WI38 (cell line): ENCODE measurements around the gene ZSCAN10.
"Not testable (repeated sequence)": the region's sequence is repeated elsewhere in the genome, so short reads cannot be mapped to it uniquely, and the experiment has no call there.

Experiments used
- H3K4me3 ChIP-seq: 2 replicates; pipeline ENCODE4 v1.5.1; 2011; ENCODE audit warnings: low read depth, mild to moderate bottlenecking, control low read depth, low read length
- TF ChIP-seq, protein P1 (sequence below): IDR thresholded peaks from 2 replicates; pipeline ENCODE4 v1.5.1; 2012; ENCODE audit warnings: low read depth, mild to moderate bottlenecking, control low read depth, low read length

ZSCAN10 gene

DNA sequence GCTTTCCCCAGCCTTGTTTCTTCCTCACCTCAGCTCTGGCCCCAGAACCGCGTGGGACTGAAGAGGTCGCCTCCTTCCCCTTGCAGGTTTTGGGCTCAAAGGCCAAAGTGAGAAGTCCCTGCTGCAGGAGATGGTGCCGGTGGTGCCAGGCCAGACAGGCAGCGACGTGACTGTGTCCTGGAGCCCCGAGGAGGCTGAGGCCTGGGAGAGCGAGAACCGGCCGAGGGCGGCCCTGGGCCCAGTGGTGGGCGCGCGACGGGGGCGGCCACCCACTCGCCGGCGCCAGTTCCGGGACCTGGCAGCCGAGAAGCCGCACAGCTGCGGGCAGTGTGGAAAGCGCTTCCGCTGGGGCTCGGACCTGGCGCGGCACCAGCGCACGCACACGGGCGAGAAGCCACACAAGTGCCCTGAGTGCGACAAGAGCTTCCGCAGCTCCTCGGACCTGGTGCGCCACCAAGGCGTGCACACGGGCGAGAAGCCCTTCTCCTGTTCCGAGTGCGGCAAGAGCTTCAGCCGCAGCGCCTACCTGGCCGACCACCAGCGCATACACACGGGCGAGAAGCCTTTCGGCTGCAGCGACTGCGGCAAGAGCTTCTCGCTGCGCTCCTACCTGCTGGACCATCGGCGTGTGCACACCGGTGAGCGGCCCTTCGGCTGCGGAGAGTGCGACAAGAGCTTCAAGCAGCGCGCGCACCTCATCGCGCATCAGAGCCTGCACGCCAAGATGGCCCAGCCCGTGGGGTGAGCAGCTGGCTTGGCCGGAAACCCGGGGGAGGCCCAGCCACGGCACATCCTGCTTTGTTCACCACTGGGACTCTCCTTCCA lies 41.7 kb upstream of the ZSCAN10 start:
- H3K4me3 ChIP-seq, result no peak overlapping the region
- TF ChIP-seq, protein P1, sequence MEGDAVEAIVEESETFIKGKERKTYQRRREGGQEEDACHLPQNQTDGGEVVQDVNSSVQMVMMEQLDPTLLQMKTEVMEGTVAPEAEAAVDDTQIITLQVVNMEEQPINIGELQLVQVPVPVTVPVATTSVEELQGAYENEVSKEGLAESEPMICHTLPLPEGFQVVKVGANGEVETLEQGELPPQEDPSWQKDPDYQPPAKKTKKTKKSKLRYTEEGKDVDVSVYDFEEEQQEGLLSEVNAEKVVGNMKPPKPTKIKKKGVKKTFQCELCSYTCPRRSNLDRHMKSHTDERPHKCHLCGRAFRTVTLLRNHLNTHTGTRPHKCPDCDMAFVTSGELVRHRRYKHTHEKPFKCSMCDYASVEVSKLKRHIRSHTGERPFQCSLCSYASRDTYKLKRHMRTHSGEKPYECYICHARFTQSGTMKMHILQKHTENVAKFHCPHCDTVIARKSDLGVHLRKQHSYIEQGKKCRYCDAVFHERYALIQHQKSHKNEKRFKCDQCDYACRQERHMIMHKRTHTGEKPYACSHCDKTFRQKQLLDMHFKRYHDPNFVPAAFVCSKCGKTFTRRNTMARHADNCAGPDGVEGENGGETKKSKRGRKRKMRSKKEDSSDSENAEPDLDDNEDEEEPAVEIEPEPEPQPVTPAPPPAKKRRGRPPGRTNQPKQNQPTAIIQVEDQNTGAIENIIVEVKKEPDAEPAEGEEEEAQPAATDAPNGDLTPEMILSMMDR, result no peak

DNA sequence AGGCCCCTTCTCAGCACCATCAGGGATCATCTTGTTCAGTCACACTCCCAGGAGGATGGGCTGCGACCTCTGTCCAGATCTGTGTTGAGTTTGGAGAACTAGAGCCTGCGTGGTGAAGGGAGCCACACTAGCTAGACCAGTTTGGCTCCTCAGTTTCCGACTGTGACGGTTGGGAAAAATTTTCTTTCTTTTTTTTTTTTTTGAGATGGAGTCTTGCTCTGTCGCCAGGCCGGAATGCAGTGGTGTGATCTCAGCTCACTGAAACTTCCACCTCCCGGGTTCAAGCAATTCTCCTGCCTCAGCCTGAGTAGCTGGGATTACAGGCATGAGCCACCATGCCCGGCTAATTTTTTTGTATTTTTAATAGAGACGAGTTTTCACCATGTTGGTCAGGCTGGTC lies 40.5 kb upstream of the ZSCAN10 start:
- not testable (repeated sequence) for H3K4me3 ChIP-seq

DNA sequence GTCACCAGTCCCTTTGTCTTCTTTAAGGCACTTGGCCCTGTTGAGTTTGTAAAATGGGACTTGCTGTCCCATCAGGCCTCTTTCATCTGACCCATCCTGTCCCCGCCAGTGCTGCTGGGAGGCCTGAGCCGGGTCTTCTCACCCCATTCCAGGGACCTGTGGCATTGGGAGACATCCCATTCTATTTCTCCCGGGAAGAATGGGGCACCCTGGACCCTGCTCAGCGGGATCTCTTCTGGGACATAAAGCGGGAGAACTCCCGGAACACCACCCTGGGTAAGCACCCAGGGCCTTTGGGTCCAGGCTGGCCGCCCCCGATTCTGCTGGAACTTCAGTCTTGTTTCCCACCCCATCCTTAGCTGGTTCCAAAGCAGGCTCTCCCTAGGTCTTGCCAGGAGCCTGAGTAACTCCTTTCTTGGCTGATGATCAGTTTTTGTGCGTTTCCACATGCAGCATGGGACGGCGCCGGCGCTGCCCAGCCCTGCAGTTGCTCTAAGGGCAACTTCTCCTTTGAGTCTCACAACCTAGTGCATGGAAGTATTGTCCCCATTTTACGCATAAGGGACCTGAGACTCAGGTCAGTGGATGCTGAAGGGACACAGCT lies 39.8 kb upstream of the ZSCAN10 start:
- TF ChIP-seq, protein P1, result no peak
- no peak overlapping the region for H3K4me3 ChIP-seq

DNA sequence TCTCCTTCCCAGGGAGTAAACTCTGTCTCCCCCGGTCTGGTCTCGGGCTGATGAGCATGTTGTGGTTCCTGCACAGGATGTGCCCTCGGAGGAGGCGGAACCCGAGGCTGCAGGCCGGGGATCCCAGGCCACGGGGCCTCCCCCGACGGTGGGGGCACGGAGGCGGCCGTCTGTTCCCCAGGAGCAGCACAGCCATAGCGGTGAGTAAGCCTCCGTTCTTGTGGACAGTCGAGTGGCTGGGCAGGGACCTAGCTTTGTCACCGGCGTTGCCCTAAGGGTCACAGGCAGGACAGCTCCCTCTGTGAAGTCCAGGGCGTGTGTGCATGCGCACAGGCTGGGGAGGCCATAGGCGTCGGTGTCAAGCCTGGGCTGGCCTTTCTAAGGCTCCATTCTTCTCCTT lies 39.2 kb upstream of the ZSCAN10 start:
- no peak overlapping the region for H3K4me3 ChIP-seq
- TF ChIP-seq, protein P1, result no peak

DNA sequence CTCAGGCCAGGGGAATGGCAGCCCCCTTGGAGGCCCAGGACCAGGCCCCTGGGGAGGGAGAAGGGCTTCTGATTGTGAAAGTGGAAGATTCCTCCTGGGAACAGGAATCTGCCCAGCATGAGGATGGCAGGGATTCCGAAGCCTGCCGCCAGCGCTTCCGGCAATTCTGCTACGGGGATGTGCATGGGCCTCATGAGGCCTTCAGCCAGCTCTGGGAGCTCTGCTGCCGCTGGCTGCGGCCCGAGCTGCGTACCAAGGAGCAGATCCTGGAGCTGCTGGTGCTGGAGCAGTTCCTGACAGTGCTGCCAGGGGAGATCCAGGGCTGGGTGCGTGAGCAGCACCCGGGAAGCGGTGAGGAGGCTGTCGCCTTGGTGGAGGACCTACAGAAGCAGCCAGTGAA lies 38.2 kb upstream of the ZSCAN10 start:
- H3K4me3 ChIP-seq, result no peak overlapping the region
- TF ChIP-seq, protein P1, result no peak

DNA sequence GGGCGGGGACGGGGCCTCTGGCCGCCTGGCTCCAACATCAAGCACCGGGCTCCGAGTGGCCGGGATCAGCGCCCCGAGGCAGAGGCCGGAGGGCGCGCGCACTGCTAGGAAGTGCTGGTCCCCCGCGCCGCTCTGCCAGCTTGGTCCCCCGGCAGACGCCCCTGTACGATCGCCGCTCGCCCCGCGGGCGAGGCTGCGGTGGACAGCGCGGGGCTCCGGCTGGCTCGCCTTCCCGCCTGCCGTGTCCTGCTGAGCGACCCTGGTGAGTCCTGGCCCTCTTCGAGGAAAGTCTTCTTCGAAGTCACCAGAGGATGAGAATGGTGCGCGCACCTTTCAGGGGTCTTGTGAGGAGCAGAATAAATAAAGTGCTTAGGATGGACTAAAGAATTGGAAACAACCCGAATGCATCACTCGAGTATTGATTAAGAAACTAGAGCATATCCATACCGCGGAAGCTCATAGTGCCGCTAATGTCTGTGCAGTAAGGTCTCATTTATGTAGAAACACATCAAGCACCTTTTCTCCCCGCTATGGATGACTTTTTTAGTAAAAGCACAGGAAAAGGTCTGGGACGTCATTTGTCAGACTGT lies 36.1 kb upstream of the ZSCAN10 start:
- peak overlapping the region; percentile 99 for H3K4me3 ChIP-seq
- TF ChIP-seq, protein P1, result no peak

DNA sequence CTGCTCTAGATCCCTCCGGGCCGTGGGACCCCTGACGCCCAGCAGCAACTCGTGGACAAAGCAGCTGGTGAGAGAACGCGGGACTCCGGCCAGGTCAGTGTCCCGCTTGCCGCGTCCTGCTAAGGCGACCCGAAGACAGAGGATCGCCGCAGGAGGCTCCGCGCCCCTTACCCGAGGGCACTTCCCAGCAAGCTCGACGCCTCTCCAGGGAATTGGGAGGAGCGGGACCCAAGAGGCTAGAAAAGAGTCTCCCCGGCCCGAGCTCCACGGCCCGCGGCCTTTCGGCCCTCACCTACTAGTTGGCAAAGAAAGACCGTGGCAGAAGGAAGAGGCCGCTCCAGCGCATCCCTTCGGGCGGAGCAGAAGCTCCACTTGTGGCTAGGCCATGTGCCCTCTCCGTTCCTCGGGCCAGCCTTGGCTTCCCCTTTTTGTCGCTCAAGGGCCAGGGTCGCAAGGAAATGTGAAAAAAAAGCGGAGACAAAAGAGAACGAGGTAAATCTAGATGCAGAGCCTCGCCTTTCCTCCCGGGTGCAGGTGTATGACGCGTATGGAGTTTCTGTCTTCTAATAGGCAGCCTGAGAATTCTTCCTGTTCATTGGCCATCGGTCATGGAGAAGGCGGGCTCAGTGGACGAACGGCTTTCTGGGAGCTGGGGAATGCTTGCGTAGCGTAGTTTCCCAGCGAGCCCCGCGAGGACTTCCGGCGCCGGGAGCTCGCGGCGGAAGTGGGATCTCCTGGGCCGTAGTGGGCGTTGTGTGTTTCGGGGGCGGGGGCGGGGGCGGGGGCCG lies 35.4 kb upstream of the ZSCAN10 start, which contains the start of gene ZNF213:
TSS of gene ZNF213 (plus strand) at position 692 of the 788 bp plus-strand sequence. CDS start 2,252 bp downstream, outside the sequence.
- peak within 1 kb of the TSS; percentile 99 for H3K4me3 ChIP-seq
- TF ChIP-seq, protein P1, result no peak
